Astrocyte (in vitro differentiated cells and primary cell): ENCODE data around the gene XCR1. TPM values are rescaled to one million over a fixed set of nuclear protein-coding genes. Genes with fewer than 3 reads are reported as not detected.

ENCODE experiments used
- DNase-seq: peaks from one replicate; pipeline ENCODE4 v3.0.0-alpha.2; 2010; ENCODE audit warnings: low read depth
- FAIRE-seq: peaks from 2 replicates; lab custom pipeline; 2011; peaks lifted over from hg19 to GRCh38; lab: Jason Lieb, UNC
- H2AFZ ChIP-seq: 2 replicates; pipeline ENCODE4 v1.6.0; 2012; ENCODE audit warnings: low read depth, low read length, inconsistent platforms
- H3K27ac ChIP-seq: 2 replicates; pipeline ENCODE4 v1.5.1; 2011; ENCODE audit warnings: low read depth, low read length, inconsistent platforms
- H3K27me3 ChIP-seq: 2 replicates; pipeline ENCODE4 v1.6.0; 2011; ENCODE audit warnings: low read length, inconsistent platforms; ENCODE audit not compliant: insufficient read depth
- H3K36me3 ChIP-seq: 2 replicates; pipeline ENCODE4 v1.5.1; 2011; ENCODE audit warnings: low read length, inconsistent platforms; ENCODE audit not compliant: insufficient read depth
- H3K4me1 ChIP-seq: 2 replicates; pipeline ENCODE4 v1.5.1; 2011; ENCODE audit warnings: low read length, inconsistent platforms; ENCODE audit not compliant: insufficient read depth
- H3K4me2 ChIP-seq: 2 replicates; pipeline ENCODE4 v1.6.0; 2012; ENCODE audit warnings: low read length, inconsistent platforms
- H3K4me3 ChIP-seq: 2 replicates; pipeline ENCODE4 v1.5.1; 2011; ENCODE audit warnings: low read depth, mild to moderate bottlenecking, low read length, inconsistent platforms; ENCODE audit not compliant: insufficient read depth
- H3K79me2 ChIP-seq: 2 replicates; pipeline ENCODE4 v1.6.0; 2012; ENCODE audit warnings: mild to moderate bottlenecking, low read length, inconsistent platforms; ENCODE audit not compliant: insufficient read depth
- H3K9ac ChIP-seq: 2 replicates; pipeline ENCODE4 v1.6.0; 2012; ENCODE audit warnings: mild to moderate bottlenecking, low read length, inconsistent platforms
- H3K9me3 ChIP-seq: 2 replicates; pipeline ENCODE4 v1.5.1; 2012; ENCODE audit warnings: low read depth, mild to moderate bottlenecking, low read length, inconsistent platforms; ENCODE audit not compliant: insufficient read depth
- H4K20me1 ChIP-seq: 2 replicates; pipeline ENCODE4 v1.6.0; 2012; ENCODE audit warnings: low read length, inconsistent platforms; ENCODE audit not compliant: insufficient read depth
- H3K27ac Mint-ChIP-seq: one replicate; pipeline ENCODE4 v1.8.0; 2021; ENCODE audit warnings: mild to moderate bottlenecking, mixed read lengths; ENCODE audit not compliant: unreplicated experiment
- H3K27me3 Mint-ChIP-seq: one replicate; pipeline ENCODE4 v1.8.0; 2021; ENCODE audit warnings: low read depth, mixed read lengths; ENCODE audit not compliant: unreplicated experiment
- H3K36me3 Mint-ChIP-seq: one replicate; pipeline ENCODE4 v1.8.0; 2021; ENCODE audit warnings: low read depth, mixed read lengths; ENCODE audit not compliant: unreplicated experiment
- H3K4me1 Mint-ChIP-seq: one replicate; pipeline ENCODE4 v1.8.0; 2021; ENCODE audit warnings: low read depth, mixed read lengths; ENCODE audit not compliant: unreplicated experiment
- H3K4me3 Mint-ChIP-seq: one replicate; pipeline ENCODE4 v1.8.0; 2021; ENCODE audit warnings: mild to moderate bottlenecking, moderate library complexity, mixed read lengths; ENCODE audit not compliant: unreplicated experiment
- H3K9me3 Mint-ChIP-seq: one replicate; pipeline ENCODE4 v1.8.0; 2021; ENCODE audit warnings: mild to moderate bottlenecking, mixed read lengths; ENCODE audit not compliant: unreplicated experiment
- EZH2 ChIP-seq: IDR thresholded peaks from 2 replicates; pipeline ENCODE4 v1.6.1; 2012; ENCODE audit warnings: mild to moderate bottlenecking, low read length, inconsistent platforms; ENCODE audit not compliant: insufficient read depth
- total RNA-seq: library from RNA; stranded (reverse); gene quantifications from 2 replicates; pipeline ENCODE4 v1.2.1, GENCODE V29; 2021
- TF ChIP-seq, protein P1 (sequence below): IDR thresholded peaks from 2 replicates; pipeline ENCODE4 v1.5.1; 2011; ENCODE audit warnings: low read depth, mild to moderate bottlenecking, inconsistent platforms, low read length, moderate library complexity; ENCODE audit not compliant: insufficient read depth

XCR1 gene
- total RNA-seq, 1 donor from 2014 or later = not detected

GRCh38 chr3:45979378-45979777 is 47.9 kb downstream of the XCR1 start:
- no peak overlapping the region for H3K4me2 ChIP-seq
- Mint-ChIP-seq H3K27ac (no peak overlapping the region), H3K4me1 (peaks cover 10% of the 10 kb centered on the region), H3K4me3 (no peak overlapping the region), H3K27me3 (no peaks in the 10 kb centered on the region), H3K9me3 (no peaks in the 10 kb centered on the region), H3K36me3 (peaks cover 23% of the 10 kb centered on the region)
- H3K27me3 ChIP-seq = no peaks in the 10 kb centered on the region
- H3K27ac ChIP-seq = no peak overlapping the region
- no peak for DNase-seq
- H3K36me3 ChIP-seq = peaks cover 19% of the 10 kb centered on the region
- H3K4me1 ChIP-seq = peaks cover 12% of the 10 kb centered on the region
- no peak overlapping the region for H2AFZ ChIP-seq
- FAIRE-seq = no peak
- H4K20me1 ChIP-seq = peaks cover 4% of the 10 kb centered on the region
- H3K9ac ChIP-seq = no peak overlapping the region
- no peak overlapping the region for H3K4me3 ChIP-seq
- no peaks in the 10 kb centered on the region for H3K79me2 ChIP-seq
- TF ChIP-seq, protein P1, sequence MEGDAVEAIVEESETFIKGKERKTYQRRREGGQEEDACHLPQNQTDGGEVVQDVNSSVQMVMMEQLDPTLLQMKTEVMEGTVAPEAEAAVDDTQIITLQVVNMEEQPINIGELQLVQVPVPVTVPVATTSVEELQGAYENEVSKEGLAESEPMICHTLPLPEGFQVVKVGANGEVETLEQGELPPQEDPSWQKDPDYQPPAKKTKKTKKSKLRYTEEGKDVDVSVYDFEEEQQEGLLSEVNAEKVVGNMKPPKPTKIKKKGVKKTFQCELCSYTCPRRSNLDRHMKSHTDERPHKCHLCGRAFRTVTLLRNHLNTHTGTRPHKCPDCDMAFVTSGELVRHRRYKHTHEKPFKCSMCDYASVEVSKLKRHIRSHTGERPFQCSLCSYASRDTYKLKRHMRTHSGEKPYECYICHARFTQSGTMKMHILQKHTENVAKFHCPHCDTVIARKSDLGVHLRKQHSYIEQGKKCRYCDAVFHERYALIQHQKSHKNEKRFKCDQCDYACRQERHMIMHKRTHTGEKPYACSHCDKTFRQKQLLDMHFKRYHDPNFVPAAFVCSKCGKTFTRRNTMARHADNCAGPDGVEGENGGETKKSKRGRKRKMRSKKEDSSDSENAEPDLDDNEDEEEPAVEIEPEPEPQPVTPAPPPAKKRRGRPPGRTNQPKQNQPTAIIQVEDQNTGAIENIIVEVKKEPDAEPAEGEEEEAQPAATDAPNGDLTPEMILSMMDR = no peak
- no peak for TF ChIP-seq EZH2
- H3K9me3 ChIP-seq = no peaks in the 10 kb centered on the region

DNA sequence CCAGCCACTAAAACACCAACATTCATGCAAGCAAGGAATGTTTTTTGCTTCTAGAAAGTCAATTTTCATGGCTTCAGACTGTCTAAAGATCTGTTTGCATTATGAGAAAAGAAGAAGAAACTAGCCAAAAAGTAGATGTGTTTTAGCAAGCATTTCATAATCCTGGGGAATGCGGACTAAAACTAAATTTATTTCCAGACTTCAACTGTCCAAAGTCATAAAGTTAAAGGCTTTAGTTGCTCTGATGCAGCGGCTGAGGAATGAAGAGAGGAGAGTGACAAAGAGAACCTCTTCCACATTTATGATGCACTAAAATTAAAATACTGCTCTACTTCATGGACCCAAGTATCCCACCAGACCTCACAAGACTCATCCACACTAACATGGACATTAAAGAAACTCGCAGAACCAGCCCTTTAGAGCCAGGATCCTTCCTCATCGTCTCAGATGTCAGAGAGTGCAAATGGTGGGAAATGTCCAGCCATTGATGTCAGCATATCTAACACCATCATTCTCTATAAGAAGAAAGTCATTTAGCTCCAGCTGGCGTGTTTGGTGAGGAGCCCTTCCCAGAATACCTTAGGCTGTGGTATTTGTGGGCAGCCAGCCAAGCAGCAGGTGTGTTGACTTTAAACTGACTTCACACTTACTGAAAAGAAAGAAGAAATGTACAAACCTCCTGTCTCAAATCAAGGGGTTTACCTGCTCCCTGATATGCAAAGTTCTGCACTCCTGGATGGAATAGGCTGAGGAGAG is 49.1 kb downstream of the XCR1 start:
- TF ChIP-seq EZH2 = no peak
- TF ChIP-seq, protein P1 = no peak
- no peaks in the 10 kb centered on the region for H3K9me3 ChIP-seq
- no peaks in the 10 kb centered on the region for H3K27me3 Mint-ChIP-seq
- H3K27me3 ChIP-seq = no peaks in the 10 kb centered on the region
- no peak overlapping the region for H3K9ac ChIP-seq
- no peak overlapping the region for H3K27ac ChIP-seq
- DNase-seq (no peak), FAIRE-seq (no peak)
- H3K4me1 Mint-ChIP-seq = peaks cover 7% of the 10 kb centered on the region
- H3K4me1 ChIP-seq = peaks cover 14% of the 10 kb centered on the region
- H4K20me1 ChIP-seq = peaks cover 4% of the 10 kb centered on the region
- H3K4me3 ChIP-seq = no peak overlapping the region
- no peak overlapping the region for H3K4me3 Mint-ChIP-seq
- no peak overlapping the region for H2AFZ ChIP-seq
- H3K36me3 ChIP-seq = peaks cover 19% of the 10 kb centered on the region
- no peaks in the 10 kb centered on the region for H3K79me2 ChIP-seq
- no peak overlapping the region for H3K27ac Mint-ChIP-seq
- H3K9me3 Mint-ChIP-seq = no peaks in the 10 kb centered on the region
- no peak overlapping the region for H3K4me2 ChIP-seq
- peaks cover 21% of the 10 kb centered on the region for H3K36me3 Mint-ChIP-seq
